Activated CD8-positive, alpha-beta memory T cell treated with anti-CD3 and anti-CD28 coated beads, Interleukin-2, amount 50 U/mL, for 1 hour (primary cell): ENCODE measurements around the gene ZNF184.
"Not testable (repeated sequence)": the region's sequence is repeated elsewhere in the genome, so short reads cannot be mapped to it uniquely, and the experiment has no call there.

Source experiments
- DNase-seq: peaks from one replicate; pipeline ENCODE4 v3.0.0-alpha.2; 2020; ENCODE audit errors: extremely low read depth

ZNF184 gene

DNA sequence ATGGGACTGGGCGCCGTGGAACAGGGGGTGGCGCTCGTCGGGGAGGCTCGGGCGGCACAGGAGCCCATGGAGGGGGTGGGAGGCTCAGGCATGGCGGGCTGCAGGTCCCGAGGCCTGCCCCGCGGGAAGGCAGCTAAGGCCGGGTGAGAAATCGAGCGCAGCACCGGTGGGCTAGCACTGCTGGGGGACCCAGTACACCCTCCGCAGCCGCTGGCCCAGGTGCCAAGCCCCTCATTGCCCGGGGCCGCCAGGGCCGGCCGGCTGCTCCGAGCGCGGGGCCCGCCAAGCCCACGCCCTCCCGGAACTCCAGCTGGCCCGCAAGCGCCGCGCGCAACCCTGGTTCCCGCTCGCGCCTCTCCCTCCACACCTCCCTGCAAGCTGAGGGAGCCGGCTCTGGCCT, 48.1 kb downstream of the ZNF184 start:
- DNase-seq = not testable (repeated sequence)

- no peak for DNase-seq
Measured at GRCh38 chr6:27422651-27423332, 50.1 kb downstream of the ZNF184 start.

GRCh38 chr6:27419363-27419762, 53.5 kb downstream of the ZNF184 start:
- DNase-seq = no peak

DNA sequence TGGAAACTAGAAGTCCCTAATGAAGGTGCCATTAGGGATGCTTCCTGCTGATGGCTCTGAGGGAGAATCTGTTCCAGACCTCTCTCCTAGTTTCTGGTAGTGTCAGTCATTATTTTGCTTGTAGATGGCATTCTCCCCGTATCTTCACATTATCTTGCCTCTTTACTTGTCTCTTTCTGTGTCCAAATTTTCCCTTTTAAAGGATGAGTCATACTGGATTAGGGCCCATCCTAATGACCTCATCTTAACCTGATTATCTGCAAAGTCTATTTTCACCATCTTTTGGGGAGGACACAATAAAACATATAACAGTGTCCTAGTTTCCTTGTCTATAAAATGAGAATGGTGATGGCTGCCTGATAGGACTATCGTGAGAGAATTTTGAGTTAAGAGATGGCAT, 57.0 kb downstream of the ZNF184 start:
- DNase-seq = no peak

DNA sequence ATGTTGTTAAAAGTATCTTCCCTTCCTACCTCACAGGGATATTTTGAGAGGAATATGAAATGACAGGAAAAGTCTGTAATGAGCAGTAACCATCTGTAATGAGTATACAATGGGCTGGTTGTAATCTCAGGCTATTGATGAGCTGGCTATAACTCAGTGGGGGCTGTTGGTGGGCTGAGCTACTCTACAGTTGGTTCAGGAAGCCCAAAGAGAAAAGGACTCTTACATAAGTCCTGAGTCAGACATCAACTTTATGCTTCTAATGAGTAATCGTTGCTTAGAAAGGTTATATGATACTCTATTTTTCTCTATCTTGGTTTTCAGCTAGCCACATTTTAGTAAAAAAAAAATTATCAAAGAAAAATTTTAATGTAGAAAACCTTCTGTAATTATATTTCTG, 57.9 kb downstream of the ZNF184 start:
- no peak for DNase-seq

- no peak for DNase-seq
Measured at GRCh38 chr6:27414300-27414699, 58.6 kb downstream of the ZNF184 start.

- no peak for DNase-seq
Measured at GRCh38 chr6:27407153-27407814, 65.6 kb downstream of the ZNF184 start.

- no peak for DNase-seq
Measured at GRCh38 chr6:27406085-27406484, 66.8 kb downstream of the ZNF184 start.

- DNase-seq = no peak
Measured at GRCh38 chr6:27400877-27401642, 71.8 kb downstream of the ZNF184 start.
